ENCODE data around the gene SEH1L.
"Not testable (repeated sequence)": the region's sequence is repeated elsewhere in the genome, so short reads cannot be mapped to it uniquely, and the experiment has no call there.

SEH1L gene

GRCh38 chr18:12975488-12975887 is 27.7 kb downstream of the SEH1L start:
- Histone ChIP-seq H3K36me3 (ENCODE audit: control insufficient read depth, insufficient read depth, low read length) (peaks cover 77% of the 10 kb centered on the region), H3K9me3 (ENCODE audit: control insufficient read depth, insufficient read depth, low read length) (0 out of 2 replicates have a peak, but pooled peaks cover 5% of the 10 kb centered on the region), H3K27ac (ENCODE audit: low read depth, low read length) (no peak overlapping the region), H3K4me1 (ENCODE audit: control insufficient read depth, insufficient read depth, low read length) (no peaks in the 10 kb centered on the region), H3K4me3 (ENCODE audit: low read depth, low read length) (no peak overlapping the region), H3K9ac (ENCODE audit: low read depth, low read length) (no peak overlapping the region), H3K27me3 (ENCODE audit: control insufficient read depth, insufficient read depth, low read length) (no peaks in the 10 kb centered on the region)

- Histone ChIP-seq H3K27me3 (ENCODE audit: control insufficient read depth, insufficient read depth, low read length) (no peaks in the 10 kb centered on the region), H3K9me3 (ENCODE audit: control insufficient read depth, insufficient read depth, low read length) (0 out of 2 replicates have a peak, but pooled peaks cover 5% of the 10 kb centered on the region), H3K9ac (ENCODE audit: low read depth, low read length) (no peak overlapping the region), H3K27ac (ENCODE audit: low read depth, low read length) (no peak overlapping the region), H3K36me3 (ENCODE audit: control insufficient read depth, insufficient read depth, low read length) (peaks cover 69% of the 10 kb centered on the region), H3K4me3 (ENCODE audit: low read depth, low read length) (no peak overlapping the region), H3K4me1 (ENCODE audit: control insufficient read depth, insufficient read depth, low read length) (no peaks in the 10 kb centered on the region)
Measured at GRCh38 chr18:12976305-12976704, 28.5 kb downstream of the SEH1L start.

GRCh38 chr18:12980065-12980464 is 32.3 kb downstream of the SEH1L start:
- H3K4me1 ChIP-seq (ENCODE audit: control insufficient read depth, insufficient read depth, low read length); H3K9ac ChIP-seq (ENCODE audit: low read depth, low read length); H3K4me3 ChIP-seq (ENCODE audit: low read depth, low read length); H3K27ac ChIP-seq (ENCODE audit: low read depth, low read length); H3K9me3 ChIP-seq (ENCODE audit: control insufficient read depth, insufficient read depth, low read length); H3K27me3 ChIP-seq (ENCODE audit: control insufficient read depth, insufficient read depth, low read length): not testable (repeated sequence)
- H3K36me3 ChIP-seq (ENCODE audit: control insufficient read depth, insufficient read depth, low read length): peaks cover 69% of the 10 kb centered on the region

GRCh38 chr18:12989397-12990122 is 41.7 kb downstream of the SEH1L start:
- Histone ChIP-seq H3K4me1 (ENCODE audit: control insufficient read depth, insufficient read depth, low read length) (peaks cover 25% of the 10 kb centered on the region), H3K4me3 (ENCODE audit: low read depth, low read length) (no peak overlapping the region), H3K9me3 (ENCODE audit: control insufficient read depth, insufficient read depth, low read length) (no peaks in the 10 kb centered on the region), H3K27ac (ENCODE audit: low read depth, low read length) (peak overlapping the region; percentile 32), H3K27me3 (ENCODE audit: control insufficient read depth, insufficient read depth, low read length) (no peaks in the 10 kb centered on the region), H3K9ac (ENCODE audit: low read depth, low read length) (no peak overlapping the region), H3K36me3 (ENCODE audit: control insufficient read depth, insufficient read depth, low read length) (peaks cover 22% of the 10 kb centered on the region)

GRCh38 chr18:12990123-12990475 is 42.3 kb downstream of the SEH1L start:
- no peaks in the 10 kb centered on the region for H3K27me3 ChIP-seq (ENCODE audit: control insufficient read depth, insufficient read depth, low read length)
- H3K9ac ChIP-seq (ENCODE audit: low read depth, low read length): no peak overlapping the region
- peak overlapping the region; percentile 97 for H3K4me3 ChIP-seq (ENCODE audit: low read depth, low read length)
- no peaks in the 10 kb centered on the region for H3K9me3 ChIP-seq (ENCODE audit: control insufficient read depth, insufficient read depth, low read length)
- H3K36me3 ChIP-seq (ENCODE audit: control insufficient read depth, insufficient read depth, low read length): peaks cover 17% of the 10 kb centered on the region
- peak overlapping the region; percentile 85 for H3K27ac ChIP-seq (ENCODE audit: low read depth, low read length)
- peaks cover 25% of the 10 kb centered on the region for H3K4me1 ChIP-seq (ENCODE audit: control insufficient read depth, insufficient read depth, low read length)

- Histone ChIP-seq H3K9me3 (ENCODE audit: control insufficient read depth, insufficient read depth, low read length) (no peaks in the 10 kb centered on the region), H3K4me3 (ENCODE audit: low read depth, low read length) (peak overlapping the region; percentile 97), H3K4me1 (ENCODE audit: control insufficient read depth, insufficient read depth, low read length) (peaks cover 25% of the 10 kb centered on the region), H3K27me3 (ENCODE audit: control insufficient read depth, insufficient read depth, low read length) (no peaks in the 10 kb centered on the region), H3K27ac (ENCODE audit: low read depth, low read length) (peak overlapping the region; percentile 85), H3K36me3 (ENCODE audit: control insufficient read depth, insufficient read depth, low read length) (peaks cover 13% of the 10 kb centered on the region; the same call in 1 of the 2 replicates), H3K9ac (ENCODE audit: low read depth, low read length) (peak overlapping the region; percentile 79)
Measured at GRCh38 chr18:12990641-12990966, 42.8 kb downstream of the SEH1L start.

- Histone ChIP-seq H3K27ac (ENCODE audit: low read depth, low read length) (peak within 1 kb of the TSS; percentile 95), H3K4me1 (ENCODE audit: control insufficient read depth, insufficient read depth, low read length) (peaks cover 25% of the 10 kb centered on the region), H3K9ac (ENCODE audit: low read depth, low read length) (peak within 1 kb of the TSS; percentile 84), H3K36me3 (ENCODE audit: control insufficient read depth, insufficient read depth, low read length) (0 out of 2 replicates have a peak, but pooled peaks cover 7% of the 10 kb centered on the region), H3K4me3 (ENCODE audit: low read depth, low read length) (peak within 1 kb of the TSS; percentile 97), H3K27me3 (ENCODE audit: control insufficient read depth, insufficient read depth, low read length) (no peaks in the 10 kb centered on the region), H3K9me3 (ENCODE audit: control insufficient read depth, insufficient read depth, low read length) (no peaks in the 10 kb centered on the region)
Measured at GRCh38 chr18:12990967-12991820, 43.4 kb downstream of the SEH1L start, which contains the start of gene CEP192. Gene CEP192, plus strand, starts transcription at chr18:12991362. Its CDS starts 8,063 bp downstream, at chr18:12999425.

GRCh38 chr18:12991821-12992179 is 44.0 kb downstream of the SEH1L start:
- Histone ChIP-seq H3K4me1 (ENCODE audit: control insufficient read depth, insufficient read depth, low read length) (peaks cover 25% of the 10 kb centered on the region), H3K36me3 (ENCODE audit: control insufficient read depth, insufficient read depth, low read length) (0 out of 2 replicates have a peak, but pooled peaks cover 4% of the 10 kb centered on the region), H3K27me3 (ENCODE audit: control insufficient read depth, insufficient read depth, low read length) (no peaks in the 10 kb centered on the region), H3K27ac (ENCODE audit: low read depth, low read length) (peak overlapping the region; percentile 95), H3K9ac (ENCODE audit: low read depth, low read length) (peak overlapping the region; percentile 84), H3K4me3 (ENCODE audit: low read depth, low read length) (peak overlapping the region; percentile 97), H3K9me3 (ENCODE audit: control insufficient read depth, insufficient read depth, low read length) (no peaks in the 10 kb centered on the region)

- H3K9me3 ChIP-seq (ENCODE audit: control insufficient read depth, insufficient read depth, low read length): no peaks in the 10 kb centered on the region
- H3K9ac ChIP-seq (ENCODE audit: low read depth, low read length): no peak overlapping the region
- H3K4me3 ChIP-seq (ENCODE audit: low read depth, low read length): no peak overlapping the region
- peaks cover 25% of the 10 kb centered on the region for H3K4me1 ChIP-seq (ENCODE audit: control insufficient read depth, insufficient read depth, low read length)
- no peaks in the 10 kb centered on the region for H3K27me3 ChIP-seq (ENCODE audit: control insufficient read depth, insufficient read depth, low read length)
- no peak overlapping the region for H3K27ac ChIP-seq (ENCODE audit: low read depth, low read length)
- H3K36me3 ChIP-seq (ENCODE audit: control insufficient read depth, insufficient read depth, low read length): no peaks in the 10 kb centered on the region
Measured at GRCh38 chr18:12993439-12993838, 45.6 kb downstream of the SEH1L start.

- no peak overlapping the region for H3K4me3 ChIP-seq (ENCODE audit: low read depth, low read length)
- peaks cover 19% of the 10 kb centered on the region for H3K4me1 ChIP-seq (ENCODE audit: control insufficient read depth, insufficient read depth, low read length)
- no peaks in the 10 kb centered on the region for H3K9me3 ChIP-seq (ENCODE audit: control insufficient read depth, insufficient read depth, low read length)
- H3K27ac ChIP-seq (ENCODE audit: low read depth, low read length): no peak overlapping the region
- H3K36me3 ChIP-seq (ENCODE audit: control insufficient read depth, insufficient read depth, low read length): peaks cover 11% of the 10 kb centered on the region
- no peak overlapping the region for H3K9ac ChIP-seq (ENCODE audit: low read depth, low read length)
- H3K27me3 ChIP-seq (ENCODE audit: control insufficient read depth, insufficient read depth, low read length): no peaks in the 10 kb centered on the region
Measured at GRCh38 chr18:12995424-12995823, 47.6 kb downstream of the SEH1L start.

- Histone ChIP-seq H3K9me3 (ENCODE audit: control insufficient read depth, insufficient read depth, low read length) (no peaks in the 10 kb centered on the region), H3K4me3 (ENCODE audit: low read depth, low read length) (no peak overlapping the region), H3K27ac (ENCODE audit: low read depth, low read length) (no peak overlapping the region), H3K4me1 (ENCODE audit: control insufficient read depth, insufficient read depth, low read length) (peaks cover 19% of the 10 kb centered on the region), H3K36me3 (ENCODE audit: control insufficient read depth, insufficient read depth, low read length) (peaks cover 12% of the 10 kb centered on the region), H3K9ac (ENCODE audit: low read depth, low read length) (no peak overlapping the region), H3K27me3 (ENCODE audit: control insufficient read depth, insufficient read depth, low read length) (no peaks in the 10 kb centered on the region)
Measured at GRCh38 chr18:12995952-12996477, 48.2 kb downstream of the SEH1L start.

Data from HUES48 (cell line).